Peyer's patch (tissue), 4 donors: ENCODE data around the gene PLPPR2. TPM values are rescaled to one million over a fixed set of nuclear protein-coding genes. Genes with fewer than 3 reads are reported as not detected.

ENCODE experiments used
- DNase-seq, 3 donors: peaks; one replicate each; pipeline ENCODE4 v3.0.0-alpha.2; 2017 to 2019
- H3K27ac ChIP-seq, 4 donors: fragments of 200-600 bp; sonication (generic); one replicate each; pipeline ENCODE4 v1.5.1; 2016 to 2019
- H3K27me3 ChIP-seq, 2 donors: fragments of 200-600 bp; sonication (generic); one replicate each; pipeline ENCODE4 v1.5.1; 2019
- H3K36me3 ChIP-seq, 3 donors: fragments of 200-600 bp; sonication (generic); one replicate each; pipeline ENCODE4 v1.5.1; 2016 to 2019
- H3K4me1 ChIP-seq, 4 donors: fragments of 200-600 bp; sonication (generic); one replicate each; pipeline ENCODE4 v1.5.1; 2016 to 2019
- H3K4me3 ChIP-seq, 4 donors: fragments of 200-600 bp; sonication (generic); 1 replicate in 3 of 4; 2 replicates in 1 of 4; pipeline ENCODE4 v1.5.1; 2016 to 2019; ENCODE audit warnings: mild to moderate bottlenecking in 1 of 4
- H3K9me3 ChIP-seq, 4 donors: fragments of 200-600 bp; sonication (generic); one replicate each; pipeline ENCODE4 v1.5.1; 2016 to 2019; ENCODE audit warnings: mild to moderate bottlenecking in 1 of 4
- CTCF ChIP-seq, 6 experiments: fragments of 450-650 bp in 4 of 6; fragments of 200-600 bp in 2 of 6; sonication (generic) in 1 of 6; IDR thresholded peaks; one replicate each; pipeline ENCODE4 v1.5.1; 2017 to 2019; ENCODE audit warnings: antibody characterized with exemption in 6 of 6, mild to moderate bottlenecking in 3 of 6, moderate library complexity in 1 of 6
- POLR2A ChIP-seq, 2 donors: fragments of 450-650 bp; IDR thresholded peaks; one replicate each; pipeline ENCODE4 v1.5.1; 2017; ENCODE audit warnings: antibody characterized with exemption in 2 of 2, mild to moderate bottlenecking in 2 of 2, moderate library complexity in 2 of 2
- total RNA-seq, 4 donors: library from RNA; depleted of rRNA; stranded (reverse); fragments of >200 nt; gene quantifications; one replicate each; pipeline ENCODE4 v1.1.0, GENCODE V29; 2016

Gene PLPPR2
- total RNA-seq, 4 donors from 2014 or later: 6.8 to 18.2 (median 10.1) TPM

DNA sequence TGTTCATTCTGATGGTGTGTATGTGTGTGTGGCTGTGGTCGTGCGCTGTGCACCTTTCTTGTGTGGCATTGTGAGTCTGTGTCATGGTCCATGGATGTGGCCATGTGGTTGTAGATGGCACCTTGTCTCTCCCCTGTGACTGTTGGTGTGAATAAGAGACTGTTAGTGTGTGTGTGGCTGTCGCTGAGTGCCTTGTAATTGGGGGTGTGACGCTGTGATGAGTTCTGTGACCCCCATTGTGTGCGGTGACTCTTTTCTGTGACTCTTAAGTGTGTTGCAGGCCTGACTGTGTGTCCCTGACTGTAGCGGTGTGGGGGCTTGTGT is 804 bp downstream of the PLPPR2 start:
- no peak overlapping the region for H3K27ac ChIP-seq
- TF ChIP-seq CTCF (IDR thresholded peaks at IDR 0.05): no peak
- no peak for TF ChIP-seq POLR2A (IDR thresholded peaks at IDR 0.05)
- no peaks in the 10 kb centered on the region for H3K36me3 ChIP-seq
- DNase-seq: no peak
- H3K4me1 ChIP-seq: peaks cover 0 to 10% (median 3%) of the 10 kb centered on the region in 4 donors
- H3K27me3 ChIP-seq: no peaks in the 10 kb centered on the region
- H3K9me3 ChIP-seq: no peaks in the 10 kb centered on the region
- H3K4me3 ChIP-seq: peak overlapping the region; percentile 38 to 54 (median 52)

- DNase-seq: no peak
- Histone ChIP-seq H3K36me3 (no peaks in the 10 kb centered on the region), H3K9me3 (no peaks in the 10 kb centered on the region), H3K4me1 (peaks cover 0 to 14% (median 3%) of the 10 kb centered on the region in 4 donors), H3K27me3 (no peaks in the 10 kb centered on the region), H3K4me3 (no peak overlapping the region), H3K27ac (no peak overlapping the region)
- TF ChIP-seq POLR2A (IDR thresholded peaks at IDR 0.05) (no peak), CTCF (IDR thresholded peaks at IDR 0.05) (no peak)
These were observed 1.7 kb downstream of the PLPPR2 start for GRCh38 chr19:11356676-11357550.

DNA sequence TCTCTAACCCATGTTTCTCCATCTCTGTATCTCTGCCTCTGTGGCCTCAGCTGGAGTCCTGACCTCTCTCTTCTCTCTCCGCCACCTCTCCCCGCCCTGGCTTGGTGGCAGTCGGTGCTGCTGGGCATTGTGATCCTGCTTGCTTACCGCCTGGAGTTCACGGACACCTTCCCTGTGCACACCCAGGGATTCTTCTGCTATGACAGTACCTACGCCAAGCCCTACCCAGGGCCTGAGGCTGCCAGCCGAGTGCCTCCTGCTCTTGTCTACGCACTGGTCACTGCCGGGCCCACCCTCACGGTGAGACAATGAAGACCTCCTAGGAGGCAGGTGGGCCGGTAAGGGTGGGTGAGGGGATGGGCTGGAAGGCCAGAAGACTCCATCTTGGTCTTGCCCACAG is 4.2 kb downstream of the PLPPR2 start:
- Histone ChIP-seq H3K9me3 (no peaks in the 10 kb centered on the region), H3K4me3 (no peak overlapping the region), H3K27ac (no peak overlapping the region), H3K4me1 (peaks cover 0 to 15% (median 3%) of the 10 kb centered on the region in 4 donors), H3K27me3 (no peaks in the 10 kb centered on the region), H3K36me3 (no peaks in the 10 kb centered on the region)
- DNase-seq: no peak
- TF ChIP-seq CTCF (IDR thresholded peaks at IDR 0.05) (no peak), POLR2A (IDR thresholded peaks at IDR 0.05) (no peak)

GRCh38 chr19:11361037-11361770 is 6.0 kb downstream of the PLPPR2 start:
- H3K4me3 ChIP-seq: peak overlapping the region in 2 of 4 donors; percentile 21 to 38
- H3K27me3 ChIP-seq: no peaks in the 10 kb centered on the region
- no peaks in the 10 kb centered on the region for H3K36me3 ChIP-seq
- peak in 2 of 3 donors; percentile 89 for DNase-seq
- no peak for TF ChIP-seq CTCF (IDR thresholded peaks at IDR 0.05)
- TF ChIP-seq POLR2A (IDR thresholded peaks at IDR 0.05): no peak
- H3K9me3 ChIP-seq: no peaks in the 10 kb centered on the region
- no peak overlapping the region for H3K27ac ChIP-seq
- peaks cover 0 to 5% (median 0%) of the 10 kb centered on the region in 4 donors for H3K4me1 ChIP-seq

DNA sequence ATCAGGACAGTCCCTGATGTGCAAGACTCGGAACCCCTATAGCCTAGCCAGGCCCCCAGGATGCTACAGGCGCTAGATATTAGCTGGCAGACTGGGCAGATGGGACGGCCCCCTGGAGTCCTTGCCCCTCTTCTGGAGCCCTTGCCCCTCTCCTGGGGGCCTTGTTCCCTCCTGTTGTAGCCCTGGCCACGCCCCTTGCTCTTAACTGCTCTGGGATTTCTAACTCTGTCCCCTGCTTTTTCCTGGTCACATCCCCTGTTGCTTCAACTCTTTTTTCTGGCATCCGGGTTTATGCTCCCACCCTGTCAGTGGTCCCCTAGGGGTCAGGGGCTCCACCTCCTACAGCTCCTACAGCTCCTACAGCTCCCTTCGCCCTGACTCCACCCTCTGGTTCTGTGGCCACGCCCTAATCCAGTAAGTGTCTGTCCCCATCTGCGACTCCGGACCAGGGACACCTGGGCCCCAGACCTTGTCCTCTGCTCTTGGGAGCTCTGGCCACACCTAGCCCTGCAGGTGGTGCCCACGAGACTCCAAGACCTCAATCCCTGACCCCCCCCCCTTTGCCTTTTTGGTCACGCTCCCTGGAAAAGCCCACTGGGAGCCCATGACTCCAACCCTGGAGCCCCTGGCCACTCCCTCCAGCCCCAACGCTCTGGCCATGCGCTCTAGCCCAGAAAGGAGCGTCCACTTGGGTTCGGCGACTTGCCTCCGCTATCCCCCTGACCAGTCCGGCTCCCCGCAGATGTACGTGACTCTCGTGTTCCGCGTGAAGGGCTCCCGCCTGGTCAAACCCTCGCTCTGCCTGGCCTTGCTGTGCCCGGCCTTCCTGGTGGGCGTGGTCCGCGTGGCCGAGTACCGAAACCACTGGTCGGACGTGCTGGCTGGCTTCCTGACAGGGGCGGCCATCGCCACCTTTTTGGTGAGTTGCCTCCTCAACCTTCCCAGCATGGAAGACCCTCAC is 6.8 kb downstream of the PLPPR2 start:
- TF ChIP-seq CTCF (IDR thresholded peaks at IDR 0.05): no peak
- TF ChIP-seq POLR2A (IDR thresholded peaks at IDR 0.05): no peak
- no peak overlapping the region for H3K4me3 ChIP-seq
- no peak overlapping the region for H3K27ac ChIP-seq

More for the DNA sequence above, 6.8 kb downstream of the PLPPR2 start:
- H3K9me3 ChIP-seq: no peaks in the 10 kb centered on the region
- H3K36me3 ChIP-seq: no peaks in the 10 kb centered on the region
- DNase-seq: no peak
- H3K27me3 ChIP-seq: no peaks in the 10 kb centered on the region
- peaks cover 0 to 5% (median 0%) of the 10 kb centered on the region in 4 donors for H3K4me1 ChIP-seq
